ENCODE data around the gene WDR91.

GRCh38 chr7:135189221-135189662 is 22.1 kb downstream of the WDR91 start:
- TF ChIP-seq CTCF (conservative IDR thresholded peaks at IDR 0.05 in 1 of 2, IDR thresholded peaks at IDR 0.05 in 1 of 2; ENCODE audit: low read depth in 1 of 2, low read length in 2 of 2) (no peak), EZH2 (IDR thresholded peaks at IDR 0.05; ENCODE audit: low read length, missing control alignments) (no peak)
